ENCODE measurements around the gene TBX4.

TBX4 gene

DNA sequence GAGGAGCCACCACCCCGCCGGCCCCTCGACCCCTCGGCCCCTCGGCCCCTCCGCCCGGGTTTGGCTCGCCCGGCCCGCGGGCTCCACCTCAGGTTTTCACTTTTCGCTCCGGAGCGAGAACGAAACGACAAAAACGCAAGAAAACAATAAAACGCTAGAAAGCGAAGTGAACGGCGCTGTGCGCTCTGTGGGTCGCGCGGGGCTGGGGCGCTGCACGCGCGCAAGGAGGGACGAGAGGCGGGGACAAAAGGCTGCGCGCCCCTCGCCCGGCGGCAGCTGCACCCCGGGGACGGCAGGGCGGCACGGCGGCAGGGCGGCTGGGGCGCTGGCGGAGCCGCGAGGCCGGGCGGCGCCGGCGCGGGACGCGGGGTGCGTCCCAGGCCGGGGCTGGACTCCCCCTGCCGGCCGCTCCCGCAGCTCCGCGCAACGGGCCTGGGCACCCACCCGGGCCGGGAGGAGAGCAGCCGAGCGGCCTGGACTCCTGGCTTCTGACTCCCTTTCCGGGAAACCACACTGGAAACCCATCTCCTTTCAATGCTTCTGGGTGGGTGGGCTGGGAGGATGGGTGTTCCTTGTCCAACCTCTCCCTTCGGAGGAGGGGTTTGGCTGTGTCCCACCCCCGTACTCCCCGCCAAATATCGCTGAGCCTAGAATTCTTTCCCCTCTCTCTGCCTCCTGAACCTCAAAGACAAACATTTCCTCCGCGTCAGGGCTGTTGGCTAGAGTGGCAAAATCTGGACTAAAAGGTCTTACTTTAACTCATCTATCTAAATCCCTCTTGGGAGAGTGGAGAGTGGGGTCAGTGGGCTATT, 42.7 kb upstream of the TBX4 start:
- Histone ChIP-seq H3K36me3 (ENCODE audit: insufficient read depth, low read length) (no peaks in the 10 kb centered on the region), H3F3A (ENCODE audit: low read depth) (no peaks in the 10 kb centered on the region), H4K20me1 (ENCODE audit: insufficient read depth, low read length, poor library complexity, severe bottlenecking) (no peaks in the 10 kb centered on the region), H3K27me3 (ENCODE audit: insufficient read depth, low read length, poor library complexity, severe bottlenecking) (no peaks in the 10 kb centered on the region), H3K4me1 (ENCODE audit: insufficient read depth, low read length, poor library complexity, severe bottlenecking) (peaks cover 12% of the 10 kb centered on the region), H3K4me3 (ENCODE audit: low read length, poor library complexity, severe bottlenecking) (peak overlapping the region; percentile 73), H3K9ac (ENCODE audit: low read depth, low read length, poor library complexity, severe bottlenecking) (peak overlapping the region; percentile 71), H3K9me3 (ENCODE audit: insufficient read depth, low read depth, low read length) (no peaks in the 10 kb centered on the region), H2AFZ (ENCODE audit: low read length) (peak overlapping the region; percentile 86), H3K79me2 (ENCODE audit: insufficient read depth, low read length) (no peaks in the 10 kb centered on the region), H3K9me2 (replicated peaks; ENCODE audit: low read depth, low read length) (no peaks in the 10 kb centered on the region), H3K4me2 (ENCODE audit: low read depth, low read length, poor library complexity, severe bottlenecking) (peak overlapping the region; percentile 84)
- no peak for TF ChIP-seq EZH2phosphoT487 (IDR thresholded peaks at IDR 0.05; ENCODE audit: borderline replicate concordance)
- TF ChIP-seq, protein P1, sequence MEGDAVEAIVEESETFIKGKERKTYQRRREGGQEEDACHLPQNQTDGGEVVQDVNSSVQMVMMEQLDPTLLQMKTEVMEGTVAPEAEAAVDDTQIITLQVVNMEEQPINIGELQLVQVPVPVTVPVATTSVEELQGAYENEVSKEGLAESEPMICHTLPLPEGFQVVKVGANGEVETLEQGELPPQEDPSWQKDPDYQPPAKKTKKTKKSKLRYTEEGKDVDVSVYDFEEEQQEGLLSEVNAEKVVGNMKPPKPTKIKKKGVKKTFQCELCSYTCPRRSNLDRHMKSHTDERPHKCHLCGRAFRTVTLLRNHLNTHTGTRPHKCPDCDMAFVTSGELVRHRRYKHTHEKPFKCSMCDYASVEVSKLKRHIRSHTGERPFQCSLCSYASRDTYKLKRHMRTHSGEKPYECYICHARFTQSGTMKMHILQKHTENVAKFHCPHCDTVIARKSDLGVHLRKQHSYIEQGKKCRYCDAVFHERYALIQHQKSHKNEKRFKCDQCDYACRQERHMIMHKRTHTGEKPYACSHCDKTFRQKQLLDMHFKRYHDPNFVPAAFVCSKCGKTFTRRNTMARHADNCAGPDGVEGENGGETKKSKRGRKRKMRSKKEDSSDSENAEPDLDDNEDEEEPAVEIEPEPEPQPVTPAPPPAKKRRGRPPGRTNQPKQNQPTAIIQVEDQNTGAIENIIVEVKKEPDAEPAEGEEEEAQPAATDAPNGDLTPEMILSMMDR (conservative IDR thresholded peaks at IDR 0.05; ENCODE audit: low read length) = peak; percentile 4; the same call in 1 of the 2 replicates

DNA sequence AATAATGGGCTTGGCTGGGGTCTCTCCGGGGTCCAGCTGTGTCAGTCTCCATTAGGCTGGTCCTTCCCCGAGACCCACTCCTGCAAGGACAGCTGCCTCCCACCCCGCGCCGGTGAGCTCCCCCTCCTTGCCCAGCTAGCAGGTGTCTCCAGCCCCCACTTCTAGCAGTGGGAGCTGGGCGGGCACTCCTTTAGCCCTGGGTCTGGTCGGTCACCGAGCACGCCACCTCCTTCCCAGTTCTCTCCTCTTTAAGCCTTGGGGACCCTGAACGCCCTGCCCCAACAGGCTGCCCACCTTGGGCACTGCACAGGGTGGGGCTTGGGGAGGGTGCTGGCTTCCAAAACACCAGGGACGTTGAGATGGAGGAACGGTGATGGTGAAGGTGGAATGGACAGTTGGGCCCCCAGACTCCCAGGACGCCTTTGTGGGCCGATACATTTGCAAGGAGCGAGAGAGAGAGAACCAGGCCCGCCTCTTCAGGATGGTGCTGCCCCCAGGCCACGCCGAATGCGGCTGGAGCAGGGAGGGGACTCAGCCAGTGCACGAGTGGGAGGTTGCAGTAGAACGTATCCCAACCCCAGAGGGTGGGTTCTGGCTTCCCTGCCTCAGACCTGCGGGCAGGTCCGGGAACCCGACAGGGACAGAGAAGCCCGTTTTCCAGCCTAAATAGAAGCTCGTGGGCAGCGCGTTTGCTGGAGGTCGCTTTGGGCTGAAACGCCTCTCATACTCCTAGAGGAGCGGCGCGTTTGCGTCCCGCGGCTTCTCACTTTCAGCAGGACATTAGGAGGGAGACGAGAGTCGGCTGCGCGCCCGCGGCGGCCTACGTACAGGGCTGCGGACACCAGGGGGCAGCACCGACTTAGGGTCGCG, 41.8 kb upstream of the TBX4 start:
- no peaks in the 10 kb centered on the region for H3K9me2 ChIP-seq (replicated peaks; ENCODE audit: low read depth, low read length)
- no peaks in the 10 kb centered on the region for H3F3A ChIP-seq (ENCODE audit: low read depth)
- no peaks in the 10 kb centered on the region for H3K36me3 ChIP-seq (ENCODE audit: insufficient read depth, low read length)
- H3K79me2 ChIP-seq (ENCODE audit: insufficient read depth, low read length) = no peaks in the 10 kb centered on the region
- H3K4me3 ChIP-seq (ENCODE audit: low read length, poor library complexity, severe bottlenecking) = peak overlapping the region; percentile 54
- no peaks in the 10 kb centered on the region for H3K27me3 ChIP-seq (ENCODE audit: insufficient read depth, low read length, poor library complexity, severe bottlenecking)
- H3K4me2 ChIP-seq (ENCODE audit: low read depth, low read length, poor library complexity, severe bottlenecking) = peak overlapping the region; percentile 51
- TF ChIP-seq, protein P1 (conservative IDR thresholded peaks at IDR 0.05; ENCODE audit: low read length) = peak; percentile 18; the same call in 1 of the 2 replicates
- no peak for TF ChIP-seq EZH2phosphoT487 (IDR thresholded peaks at IDR 0.05; ENCODE audit: borderline replicate concordance)
- H3K4me1 ChIP-seq (ENCODE audit: insufficient read depth, low read length, poor library complexity, severe bottlenecking) = peaks cover 12% of the 10 kb centered on the region
- H3K9me3 ChIP-seq (ENCODE audit: insufficient read depth, low read depth, low read length) = no peaks in the 10 kb centered on the region
- H4K20me1 ChIP-seq (ENCODE audit: insufficient read depth, low read length, poor library complexity, severe bottlenecking) = no peaks in the 10 kb centered on the region
- H2AFZ ChIP-seq (ENCODE audit: low read length) = no peak overlapping the region
- no peak overlapping the region for H3K9ac ChIP-seq (ENCODE audit: low read depth, low read length, poor library complexity, severe bottlenecking)

DNA sequence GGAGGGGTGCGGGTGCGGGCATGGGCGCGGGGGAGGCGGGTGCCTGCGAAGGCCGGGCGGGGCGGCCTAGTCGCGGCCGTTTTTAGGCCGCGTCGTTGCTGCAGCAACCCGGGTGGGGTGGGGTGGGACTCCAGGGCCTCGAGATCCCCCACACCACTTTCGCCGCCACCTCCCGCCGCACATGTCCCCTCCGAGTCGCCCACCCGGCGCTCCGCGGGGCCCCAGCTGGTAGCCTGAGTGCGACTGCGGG, 41.3 kb upstream of the TBX4 start:
- no peak overlapping the region for H3K4me3 ChIP-seq (ENCODE audit: low read length, poor library complexity, severe bottlenecking)
- H3K27me3 ChIP-seq (ENCODE audit: insufficient read depth, low read length, poor library complexity, severe bottlenecking) = no peaks in the 10 kb centered on the region

More for the DNA sequence above, 41.3 kb upstream of the TBX4 start:
- peaks cover 12% of the 10 kb centered on the region for H3K4me1 ChIP-seq (ENCODE audit: insufficient read depth, low read length, poor library complexity, severe bottlenecking)
- no peaks in the 10 kb centered on the region for H3F3A ChIP-seq (ENCODE audit: low read depth)
- no peak overlapping the region for H3K4me2 ChIP-seq (ENCODE audit: low read depth, low read length, poor library complexity, severe bottlenecking)
- H3K79me2 ChIP-seq (ENCODE audit: insufficient read depth, low read length) = no peaks in the 10 kb centered on the region
- no peak overlapping the region for H2AFZ ChIP-seq (ENCODE audit: low read length)
- H3K9me3 ChIP-seq (ENCODE audit: insufficient read depth, low read depth, low read length) = no peaks in the 10 kb centered on the region
- TF ChIP-seq, protein P1 (conservative IDR thresholded peaks at IDR 0.05; ENCODE audit: low read length) = no peak
- no peak for TF ChIP-seq EZH2phosphoT487 (IDR thresholded peaks at IDR 0.05; ENCODE audit: borderline replicate concordance)
- no peak overlapping the region for H3K9ac ChIP-seq (ENCODE audit: low read depth, low read length, poor library complexity, severe bottlenecking)
- H4K20me1 ChIP-seq (ENCODE audit: insufficient read depth, low read length, poor library complexity, severe bottlenecking) = no peaks in the 10 kb centered on the region
- no peaks in the 10 kb centered on the region for H3K36me3 ChIP-seq (ENCODE audit: insufficient read depth, low read length)
- no peaks in the 10 kb centered on the region for H3K9me2 ChIP-seq (replicated peaks; ENCODE audit: low read depth, low read length)
